ENCODE measurements around the gene PHF23. TPM values are rescaled to one million over a fixed set of nuclear protein-coding genes. Genes with fewer than 3 reads are reported as not detected.
A peak's percentile ranks its signal among the peaks of the same experiment; 100 is the strongest.

Gene PHF23
- total RNA-seq, 2 experiments from 2014 or later = 45.9 to 53.1 TPM

- POLR2A ChIA-PET = interaction anchor here (0.6 to 9.1 kb wide), 11 partner anchors 8 to 445 kb away, joined by 3 to 100 read pairs (median 8); partner anchors contain the start of genes ACADVL, CTDNEP1, DLG4 and DVL2
- peak within 1 kb of the TSS; percentile 87 for H3K4me3 Mint-ChIP-seq
Observed at GRCh38 chr17:7241783-7242716, 2.8 kb upstream of the PHF23 start, which contains the start of gene GABARAP. TSS of gene GABARAP (minus strand) at chr17:7242449. CDS start at chr17:7242330, 119 bp downstream.

GRCh38 chr17:7241090-7241733 lies 2.0 kb upstream of the PHF23 start:
- no peak for DNase-seq
- POLR2A ChIA-PET = interaction anchor here (0.6 to 9.1 kb wide), 8 partner anchors 9 to 446 kb away, joined by 3 to 100 read pairs (median 12); partner anchors contain the start of genes ACADVL, CTDNEP1, DLG4 and ELP5
- H3K27me3 Mint-ChIP-seq = no peaks in the 10 kb centered on the region
- H3K9me3 Mint-ChIP-seq = no peaks in the 10 kb centered on the region
- H3K4me3 Mint-ChIP-seq = peak overlapping the region; percentile 87
- CTCF ChIA-PET = interaction anchor here (0.9 to 2.7 kb wide), 5 partner anchors 8 to 374 kb away, joined by 3 to 19 read pairs (median 6); partner anchors contain the start of genes ACADVL, DLG4 and FXR2
- peak overlapping the region; percentile 92 for H3K27ac Mint-ChIP-seq
- H3K36me3 Mint-ChIP-seq (ENCODE audit: low read depth) = peaks cover 66% of the 10 kb centered on the region
- peaks cover 55% of the 10 kb centered on the region for H3K4me1 Mint-ChIP-seq

More at GRCh38 chr17:7241783-7242716, 2.8 kb upstream of the PHF23 start, which contains the start of gene GABARAP:
- no peaks in the 10 kb centered on the region for H3K27me3 Mint-ChIP-seq
- CTCF ChIA-PET = interaction anchor here (0.6 to 2.7 kb wide), 7 partner anchors 9 to 799 kb away, joined by 3 to 19 read pairs (median 4); partner anchors contain the start of genes ACADVL, CTDNEP1, DLG4 and FXR2
- peaks cover 66% of the 10 kb centered on the region for H3K36me3 Mint-ChIP-seq (ENCODE audit: low read depth)
- H3K27ac Mint-ChIP-seq = peak within 1 kb of the TSS; percentile 92
- H3K9me3 Mint-ChIP-seq = no peaks in the 10 kb centered on the region
- H3K4me1 Mint-ChIP-seq = peaks cover 54% of the 10 kb centered on the region
- DNase-seq = peak; percentile 95

- Mint-ChIP-seq H3K9me3 (no peaks in the 10 kb centered on the region), H3K27ac (peak overlapping the region; percentile 92), H3K36me3 (ENCODE audit: low read depth) (peaks cover 69% of the 10 kb centered on the region), H3K4me3 (peak overlapping the region; percentile 87), H3K4me1 (peaks cover 62% of the 10 kb centered on the region), H3K27me3 (no peaks in the 10 kb centered on the region)
- POLR2A ChIA-PET = interaction anchor here (1.0 to 9.1 kb wide), 4 partner anchors 10 to 334 kb away, joined by 3 to 100 read pairs (median 38); partner anchors contain the start of genes ACADVL, CTDNEP1, DLG4 and ELP5
- no peak for DNase-seq
- CTCF ChIA-PET = interaction anchor here (1.6 to 6.6 kb wide), 4 partner anchors 19 to 320 kb away, joined by 4 to 44 read pairs (median 12); partner anchors contain the start of genes ACADVL and DLG4
Observed at GRCh38 chr17:7240375-7240774, 1.1 kb upstream of the PHF23 start.

GRCh38 chr17:7238420-7239090 lies 702 bp downstream of the PHF23 start:
- POLR2A ChIA-PET = interaction anchor here (1.0 to 9.1 kb wide), 8 partner anchors 12 to 448 kb away, joined by 4 to 100 read pairs (median 7); partner anchors contain the start of genes ACADVL, ACAP1, CTDNEP1 and DLG4
- peak overlapping the region; percentile 92 for H3K27ac Mint-ChIP-seq
- DNase-seq = no peak
- H3K4me3 Mint-ChIP-seq = peak overlapping the region; percentile 87
- CTCF ChIA-PET = interaction anchor here (0.6 to 6.6 kb wide), 3 partner anchors 18 to 482 kb away, joined by 3 to 44 read pairs (median 3); partner anchors contain the start of genes ACADVL and DLG4
- H3K4me1 Mint-ChIP-seq = peaks cover 71% of the 10 kb centered on the region
- H3K36me3 Mint-ChIP-seq (ENCODE audit: low read depth) = peaks cover 68% of the 10 kb centered on the region
- no peaks in the 10 kb centered on the region for H3K9me3 Mint-ChIP-seq
- no peaks in the 10 kb centered on the region for H3K27me3 Mint-ChIP-seq

GRCh38 chr17:7237761-7238419 lies 1.4 kb downstream of the PHF23 start:
- Mint-ChIP-seq H3K27ac (peak overlapping the region; percentile 92), H3K27me3 (no peaks in the 10 kb centered on the region), H3K9me3 (no peaks in the 10 kb centered on the region), H3K36me3 (ENCODE audit: low read depth) (peaks cover 64% of the 10 kb centered on the region), H3K4me3 (peak overlapping the region; percentile 87), H3K4me1 (peaks cover 71% of the 10 kb centered on the region)
- ChIA-PET POLR2A (interaction anchor here (0.5 to 9.1 kb wide), 8 partner anchors 13 to 457 kb away, joined by 3 to 100 read pairs (median 6); partner anchors contain the start of genes ACADVL, ACAP1, CTDNEP1 and DLG4), CTCF (interaction anchor here (0.6 to 6.6 kb wide), 3 partner anchors 17 to 483 kb away, joined by 3 to 44 read pairs (median 3); partner anchors contain the start of genes ACADVL and DLG4)
- peak; percentile 81 for DNase-seq

GRCh38 chr17:7237266-7237760 lies 1.9 kb downstream of the PHF23 start:
- H3K27ac Mint-ChIP-seq = peak overlapping the region; percentile 92
- CTCF ChIA-PET = interaction anchor here (1.3 to 6.6 kb wide), 2 partner anchors 16 to 23 kb away, joined by 3 to 44 read pairs; partner anchors contain the start of genes ACADVL and DLG4
- H3K9me3 Mint-ChIP-seq = no peaks in the 10 kb centered on the region
- H3K27me3 Mint-ChIP-seq = no peaks in the 10 kb centered on the region
- POLR2A ChIA-PET = interaction anchor here (0.9 to 9.1 kb wide), 7 partner anchors 13 to 99 kb away, joined by 3 to 100 read pairs (median 6); partner anchors contain the start of genes ACADVL, ACAP1, CTDNEP1 and DLG4
- peak overlapping the region; percentile 87 for H3K4me3 Mint-ChIP-seq
- peaks cover 62% of the 10 kb centered on the region for H3K36me3 Mint-ChIP-seq (ENCODE audit: low read depth)
- DNase-seq = no peak
- peaks cover 71% of the 10 kb centered on the region for H3K4me1 Mint-ChIP-seq

- peak overlapping the region; percentile 87 for H3K4me3 Mint-ChIP-seq
- no peak for DNase-seq
- POLR2A ChIA-PET = interaction anchor here (0.9 to 9.1 kb wide), 6 partner anchors 15 to 100 kb away, joined by 3 to 100 read pairs (median 6); partner anchors contain the start of genes ACADVL, ACAP1, CTDNEP1 and DLG4
- peak overlapping the region; percentile 92 for H3K27ac Mint-ChIP-seq
- H3K27me3 Mint-ChIP-seq = no peaks in the 10 kb centered on the region
- peaks cover 72% of the 10 kb centered on the region for H3K4me1 Mint-ChIP-seq
- no peaks in the 10 kb centered on the region for H3K9me3 Mint-ChIP-seq
- CTCF ChIA-PET = interaction anchor here (6.6 kb wide), 1 partner anchor 16 kb away, joined by 44 read pairs; the partner anchor contains the start of genes ACADVL and DLG4
- H3K36me3 Mint-ChIP-seq (ENCODE audit: low read depth) = peaks cover 62% of the 10 kb centered on the region
Observed at GRCh38 chr17:7236808-7237207, 2.4 kb downstream of the PHF23 start.

GRCh38 chr17:7235693-7236665 lies 3.3 kb downstream of the PHF23 start:
- H3K36me3 Mint-ChIP-seq (ENCODE audit: low read depth) = peaks cover 53% of the 10 kb centered on the region
- peak overlapping the region; percentile 64 for H3K27ac Mint-ChIP-seq
- ChIA-PET CTCF (interaction anchor here (6.6 kb wide), 1 partner anchor 15 kb away, joined by 44 read pairs; the partner anchor contains the start of genes ACADVL and DLG4), POLR2A (interaction anchor here (0.9 to 9.1 kb wide), 6 partner anchors 15 to 72 kb away, joined by 3 to 100 read pairs (median 6); partner anchors contain the start of genes ACADVL, CTDNEP1 and DLG4)
- H3K27me3 Mint-ChIP-seq = no peaks in the 10 kb centered on the region
- H3K4me3 Mint-ChIP-seq = peak overlapping the region; percentile 1
- H3K4me1 Mint-ChIP-seq = peaks cover 65% of the 10 kb centered on the region
- H3K9me3 Mint-ChIP-seq = no peaks in the 10 kb centered on the region
- no peak for DNase-seq

- H3K4me1 Mint-ChIP-seq = peaks cover 54% of the 10 kb centered on the region
- H3K9me3 Mint-ChIP-seq = no peaks in the 10 kb centered on the region
- H3K27ac Mint-ChIP-seq = peak within 1 kb of the TSS; percentile 81
- ChIA-PET CTCF (interaction anchor here (0.8 to 6.6 kb wide), 2 partner anchors 13 to 62 kb away, joined by 3 to 44 read pairs; partner anchors contain the start of genes ACADVL and DLG4), POLR2A (interaction anchor here (0.6 to 1.8 kb wide), 9 partner anchors 8 to 350 kb away, joined by 3 to 29 read pairs (median 6); partner anchors contain the start of genes ACADVL, CTDNEP1, DLG4 and ELP5)
- DNase-seq = peak; percentile 95
- H3K27me3 Mint-ChIP-seq = no peaks in the 10 kb centered on the region
- peaks cover 47% of the 10 kb centered on the region for H3K36me3 Mint-ChIP-seq (ENCODE audit: low read depth)
- peak within 1 kb of the TSS; percentile 96 for H3K4me3 Mint-ChIP-seq
Observed at GRCh38 chr17:7234083-7234951, 4.9 kb downstream of the PHF23 start, which contains the start of gene DVL2. TSS of gene DVL2 (minus strand) at chr17:7234517. CDS start at chr17:7234262, 255 bp downstream.

All from activated CD4-positive, alpha-beta memory T cell treated with anti-CD3 and anti-CD28 coated beads, Interleukin-2, amount 10 ng/mL, durations not matched to agents 7 days and 5 days (primary cell).